Spleen (tissue), 7 donors: Measurements from ENCODE around the gene FSIP1.

ENCODE experiments used
- POLR2AphosphoS5 ChIP-seq, 3 donors: sonication (generic); formaldehyde crosslinking; IDR thresholded peaks; one replicate each; pipeline ENCODE4 v1.5.1; 2017; ENCODE audit warnings: antibody characterized with exemption in 3 of 3
- TF ChIP-seq, protein P1 (sequence below), 11 experiments: fragments of 200-600 bp in 7 of 11; fragments of 450-650 bp in 4 of 11; sonication (generic) in 4 of 11; IDR thresholded peaks in 8 of 11; conservative IDR thresholded peaks in 3 of 11; 1 replicate in 7 of 11; 2 replicates in 4 of 11; pipeline versions ENCODE4 v1.4.0 to v1.8.0; 2016 to 2021; ENCODE audit warnings: antibody characterized with exemption in 11 of 11, inconsistent platforms in 4 of 11, mild to moderate bottlenecking in 1 of 11
- donor health status: DM: no; HTN: no; CAD: no; lungs with moderate emphysema.
- donor health status: DM: no; HTN: no; CAD: no.
- donor health status: DM: no; HTN: no; CAD: no.

DNA sequence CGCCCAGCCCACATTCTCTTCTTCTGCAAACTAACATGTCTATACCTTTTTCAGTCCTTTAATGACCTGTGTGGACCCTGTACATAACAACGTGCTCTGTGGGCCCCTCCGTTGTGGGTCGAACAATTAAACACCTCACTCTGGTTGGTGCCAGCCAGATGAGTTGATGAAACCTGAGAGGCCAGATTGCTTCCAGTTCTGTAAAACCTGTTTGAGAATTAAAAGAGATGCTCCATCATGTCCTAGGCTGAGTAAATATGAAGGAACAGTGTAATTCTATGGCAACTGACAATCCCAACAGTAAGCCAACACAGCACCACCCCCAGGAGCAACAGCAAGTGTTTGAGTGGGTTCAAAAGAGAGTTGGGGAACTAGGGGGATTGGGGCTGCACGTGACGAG, 207.5 kb downstream of the FSIP1 start:
- TF ChIP-seq, protein P1, sequence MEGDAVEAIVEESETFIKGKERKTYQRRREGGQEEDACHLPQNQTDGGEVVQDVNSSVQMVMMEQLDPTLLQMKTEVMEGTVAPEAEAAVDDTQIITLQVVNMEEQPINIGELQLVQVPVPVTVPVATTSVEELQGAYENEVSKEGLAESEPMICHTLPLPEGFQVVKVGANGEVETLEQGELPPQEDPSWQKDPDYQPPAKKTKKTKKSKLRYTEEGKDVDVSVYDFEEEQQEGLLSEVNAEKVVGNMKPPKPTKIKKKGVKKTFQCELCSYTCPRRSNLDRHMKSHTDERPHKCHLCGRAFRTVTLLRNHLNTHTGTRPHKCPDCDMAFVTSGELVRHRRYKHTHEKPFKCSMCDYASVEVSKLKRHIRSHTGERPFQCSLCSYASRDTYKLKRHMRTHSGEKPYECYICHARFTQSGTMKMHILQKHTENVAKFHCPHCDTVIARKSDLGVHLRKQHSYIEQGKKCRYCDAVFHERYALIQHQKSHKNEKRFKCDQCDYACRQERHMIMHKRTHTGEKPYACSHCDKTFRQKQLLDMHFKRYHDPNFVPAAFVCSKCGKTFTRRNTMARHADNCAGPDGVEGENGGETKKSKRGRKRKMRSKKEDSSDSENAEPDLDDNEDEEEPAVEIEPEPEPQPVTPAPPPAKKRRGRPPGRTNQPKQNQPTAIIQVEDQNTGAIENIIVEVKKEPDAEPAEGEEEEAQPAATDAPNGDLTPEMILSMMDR (IDR thresholded peaks at IDR 0.05 in 8 of 11, conservative IDR thresholded peaks at IDR 0.05 in 3 of 11) = no peak
- TF ChIP-seq POLR2AphosphoS5 (IDR thresholded peaks at IDR 0.05) = no peak
